ENCODE measurements around the gene GPR156.

DNA sequence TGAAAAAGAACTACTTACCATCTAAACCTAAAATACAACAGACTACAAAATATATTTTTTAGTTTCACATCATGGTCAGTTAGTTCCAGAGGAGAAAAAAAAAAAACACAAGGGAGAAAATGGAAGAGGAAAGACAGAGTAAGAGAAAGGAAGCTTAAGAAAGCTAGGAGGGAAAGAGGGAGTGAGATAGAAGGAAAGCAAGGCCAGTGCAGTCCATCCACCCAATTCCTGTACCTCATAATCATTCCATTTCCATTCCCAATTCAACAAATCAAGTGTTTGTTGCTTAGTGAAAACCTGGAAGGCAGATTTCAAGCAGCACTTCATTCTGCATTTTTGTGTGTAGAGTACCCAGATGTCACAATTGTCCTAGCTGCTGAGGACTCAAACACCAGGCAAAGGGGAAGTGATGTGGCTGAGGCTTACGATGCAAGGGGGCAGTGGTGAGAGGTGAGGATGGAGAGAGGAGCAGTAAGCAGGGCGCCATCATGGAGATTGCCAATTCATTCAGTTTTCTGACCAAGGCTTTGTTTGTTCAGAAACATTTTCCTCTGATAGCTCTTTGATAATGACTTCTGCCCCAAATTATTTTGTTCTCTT is 107.2 kb downstream of the GPR156 start:
- TF ChIP-seq FOXM1 (IDR thresholded peaks at IDR 0.05; ENCODE audit: borderline replicate concordance), result no peak
- no peak for TF ChIP-seq FOXK2 (IDR thresholded peaks at IDR 0.05)
- no peak for TF ChIP-seq NFRKB (IDR thresholded peaks at IDR 0.05)
- TF ChIP-seq HDGF (IDR thresholded peaks at IDR 0.05; ENCODE audit: borderline replicate concordance), result no peak
- no peak for TF ChIP-seq TARDBP (IDR thresholded peaks at IDR 0.05)
- TF ChIP-seq ELF4 (IDR thresholded peaks at IDR 0.05), result no peak
- no peak for TF ChIP-seq L3MBTL2 (conservative IDR thresholded peaks at IDR 0.05)
- TF ChIP-seq SP1 (IDR thresholded peaks at IDR 0.05), result no peak
- no peak for TF ChIP-seq SUZ12 (IDR thresholded peaks at IDR 0.05)
- no peak for TF ChIP-seq ZNF384 (IDR thresholded peaks at IDR 0.05)
- TF ChIP-seq ARNT (IDR thresholded peaks at IDR 0.05), result no peak
- TF ChIP-seq BHLHE40 (IDR thresholded peaks at IDR 0.05; ENCODE audit: borderline replicate concordance), result no peak

Data from HEK293T (cell line).